Neural cell (in vitro differentiated cells): ENCODE results near the gene NDST3. TPM values are rescaled to one million over a fixed set of nuclear protein-coding genes. Genes with fewer than 3 reads are reported as not detected.
"Not testable (repeated sequence)": the region's sequence is repeated elsewhere in the genome, so short reads cannot be mapped to it uniquely, and the experiment has no call there.

Source experiments
- H2AFZ ChIP-seq: fragments of 200-600, 300-800 bp; sonication (generic), shearing (Covaris generic); 2 replicates; pipeline ENCODE4 v1.6.0; 2014; ENCODE audit warnings: low read depth, mild to moderate bottlenecking, antibody characterized with exemption, low read length, moderate library complexity
- H3F3A ChIP-seq: fragments of 200-600 bp; shearing (Covaris generic); 2 replicates; pipeline ENCODE4 v1.6.1; 2016; ENCODE audit warnings: mild to moderate bottlenecking, moderate library complexity, mixed read lengths, antibody characterized with exemption, low read length; ENCODE audit not compliant: insufficient read depth, poor library complexity, severe bottlenecking
- H3K27ac ChIP-seq: fragments of 200-600, 300-800 bp; sonication (generic), shearing (Covaris generic); 2 replicates; pipeline ENCODE4 v1.5.1; 2014; ENCODE audit warnings: mild to moderate bottlenecking, low read length, moderate library complexity
- H3K27me3 ChIP-seq: fragments of 300-800, 200-600 bp; sonication (generic), shearing (Covaris generic); 2 replicates; pipeline ENCODE4 v1.6.0; 2014; ENCODE audit warnings: mild to moderate bottlenecking, low read depth, low read length, moderate library complexity; ENCODE audit not compliant: insufficient read depth
- H3K36me3 ChIP-seq: fragments of 300-800, 200-600 bp; sonication (generic), shearing (Covaris generic); 2 replicates; pipeline ENCODE4 v1.5.1; 2014; ENCODE audit warnings: mild to moderate bottlenecking, antibody characterized with exemption, low read length, moderate library complexity; ENCODE audit not compliant: insufficient read depth
- H3K4me2 ChIP-seq: fragments of 300-800, 200-600 bp; sonication (generic), shearing (Covaris generic); 2 replicates; pipeline ENCODE4 v1.6.0; 2014; ENCODE audit warnings: mild to moderate bottlenecking, low read length
- H3K4me3 ChIP-seq: fragments of 300-800, 200-600 bp; sonication (generic), shearing (Covaris generic); 2 replicates; pipeline ENCODE4 v1.5.1; 2014; ENCODE audit warnings: mild to moderate bottlenecking, low read length, moderate library complexity
- H3K79me2 ChIP-seq: fragments of 200-600 bp; shearing (Covaris generic); replicated peaks from 2 replicates; pipeline ENCODE4 v1.6.0; 2014; ENCODE audit warnings: mild to moderate bottlenecking, low read length, moderate library complexity; ENCODE audit not compliant: insufficient read depth
- H3K9ac ChIP-seq: fragments of 300-800, 200-600 bp; sonication (generic), shearing (Covaris generic); 2 replicates; pipeline ENCODE4 v1.6.1; 2016; ENCODE audit warnings: mild to moderate bottlenecking, low read length, mixed read lengths
- H3K9me2 ChIP-seq: fragments of 200-600 bp; shearing (Covaris generic); 2 replicates; pipeline ENCODE4 v1.6.1; 2016; ENCODE audit warnings: mild to moderate bottlenecking, low read length, mixed read lengths; ENCODE audit not compliant: insufficient read depth
- H3K9me3 ChIP-seq: fragments of 200-600, 300-800 bp; sonication (generic), shearing (Covaris generic); 2 replicates; pipeline ENCODE4 v1.6.1; 2016; ENCODE audit warnings: mild to moderate bottlenecking, mixed run types, low read length, moderate library complexity, mixed read lengths
- H4K20me1 ChIP-seq: fragments of 200-600 bp; shearing (Covaris generic); 2 replicates; pipeline ENCODE4 v1.6.1; 2016; ENCODE audit warnings: mild to moderate bottlenecking, mixed run types; ENCODE audit not compliant: insufficient read depth
- CTCF ChIP-seq: fragments of 450-650 bp; IDR thresholded peaks from 2 replicates; pipeline ENCODE4 v1.5.1; 2014; ENCODE audit warnings: antibody characterized with exemption, mild to moderate bottlenecking, moderate library complexity; ENCODE audit not compliant: poor library complexity, severe bottlenecking
- EP300 ChIP-seq: fragments of 450-650 bp; conservative IDR thresholded peaks from 2 replicates; pipeline ENCODE4 v1.6.1; 2014; ENCODE audit warnings: antibody characterized with exemption, mild to moderate bottlenecking, moderate library complexity; ENCODE audit not compliant: poor library complexity, severe bottlenecking
- EZH2 ChIP-seq: fragments of 200-600, 300-800 bp; shearing (Covaris generic), sonication (generic); IDR thresholded peaks from 2 replicates; pipeline ENCODE4 v1.6.1; 2014; ENCODE audit warnings: antibody characterized with exemption, low read length, borderline replicate concordance, mild to moderate bottlenecking; ENCODE audit not compliant: insufficient read depth, poor library complexity, severe bottlenecking
- MXI1 ChIP-seq: fragments of 450-650 bp; conservative IDR thresholded peaks from 2 replicates; pipeline ENCODE4 v1.6.1; 2014; ENCODE audit warnings: antibody characterized with exemption, mild to moderate bottlenecking; ENCODE audit not compliant: poor library complexity, severe bottlenecking
- POLR2AphosphoS5 ChIP-seq: IDR thresholded peaks from 2 replicates; pipeline ENCODE4 v1.6.1; 2012
- RAD21 ChIP-seq: fragments of 450-650 bp; conservative IDR thresholded peaks from 2 replicates; pipeline ENCODE4 v1.6.1; 2014; ENCODE audit warnings: antibody characterized with exemption, mild to moderate bottlenecking, moderate library complexity
- REST ChIP-seq: IDR thresholded peaks from 2 replicates; pipeline ENCODE4 v1.6.1; 2012; ENCODE audit warnings: borderline replicate concordance
- SMC3 ChIP-seq: fragments of 450-650 bp; conservative IDR thresholded peaks from 2 replicates; pipeline ENCODE4 v1.6.1; 2014; ENCODE audit warnings: antibody characterized with exemption, mild to moderate bottlenecking, moderate library complexity; ENCODE audit not compliant: poor library complexity
- TAF1 ChIP-seq: IDR thresholded peaks from 2 replicates; pipeline ENCODE4 v1.6.1; 2012; ENCODE audit warnings: low read depth
- polyA plus RNA-seq: library from polyadenylated mRNA; depleted of rRNA; stranded (reverse); fragments of >200 nt; gene quantifications from 2 replicates; pipeline ENCODE4 v1.2.3, GENCODE V29; 2014

NDST3 gene
- polyA plus RNA-seq, 1 donor from 2014 or later: 4.0 TPM

- H3K9ac ChIP-seq: no peak overlapping the region
- no peaks in the 10 kb centered on the region for H3K9me3 ChIP-seq
- no peak overlapping the region for H2AFZ ChIP-seq
- H3K4me3 ChIP-seq: no peak overlapping the region
- H3K27ac ChIP-seq: no peak overlapping the region
- no peaks in the 10 kb centered on the region for H4K20me1 ChIP-seq
- no peaks in the 10 kb centered on the region for H3K9me2 ChIP-seq
- H3F3A ChIP-seq: no peaks in the 10 kb centered on the region
- no peak for TF ChIP-seq EP300
- no peak for TF ChIP-seq MXI1
- no peak for TF ChIP-seq REST
- no peak for TF ChIP-seq TAF1
- no peak for TF ChIP-seq CTCF
- no peak for TF ChIP-seq RAD21
- no peak for TF ChIP-seq SMC3
- no peak for TF ChIP-seq POLR2AphosphoS5
- no peak for TF ChIP-seq EZH2
- H3K4me2 ChIP-seq: no peak overlapping the region
- no peaks in the 10 kb centered on the region for H3K36me3 ChIP-seq
- H3K79me2 ChIP-seq: no peaks in the 10 kb centered on the region
- H3K27me3 ChIP-seq: no peaks in the 10 kb centered on the region
Measured at GRCh38 chr4:118296729-118297128, 262.4 kb downstream of the NDST3 start.

GRCh38 chr4:118299619-118300018 lies 265.3 kb downstream of the NDST3 start:
- not testable (repeated sequence) for H2AFZ ChIP-seq, H3K79me2 ChIP-seq, H3K4me3 ChIP-seq, H3K27me3 ChIP-seq, H3K9ac ChIP-seq, H3K9me3 ChIP-seq, H4K20me1 ChIP-seq, H3K27ac ChIP-seq, H3F3A ChIP-seq, H3K4me2 ChIP-seq, H3K9me2 ChIP-seq, H3K36me3 ChIP-seq

GRCh38 chr4:118307643-118308042 lies 273.4 kb downstream of the NDST3 start:
- no peak for TF ChIP-seq CTCF
- TF ChIP-seq SMC3: no peak
- TF ChIP-seq RAD21: no peak
- TF ChIP-seq REST: no peak
- H2AFZ ChIP-seq: no peak overlapping the region

More at GRCh38 chr4:118307643-118308042, 273.4 kb downstream of the NDST3 start:
- no peak overlapping the region for H3K9ac ChIP-seq
- H3K4me3 ChIP-seq: no peak overlapping the region
- H3F3A ChIP-seq: no peaks in the 10 kb centered on the region
- no peak overlapping the region for H3K27ac ChIP-seq
- H3K27me3 ChIP-seq: no peaks in the 10 kb centered on the region
- H4K20me1 ChIP-seq: no peaks in the 10 kb centered on the region
- H3K36me3 ChIP-seq: no peaks in the 10 kb centered on the region
- no peak overlapping the region for H3K4me2 ChIP-seq
- H3K79me2 ChIP-seq: no peaks in the 10 kb centered on the region
- H3K9me2 ChIP-seq: no peaks in the 10 kb centered on the region
- no peaks in the 10 kb centered on the region for H3K9me3 ChIP-seq
